Activated CD4-positive, alpha-beta memory T cell treated with anti-CD3 and anti-CD28 coated beads, Interleukin-2, amount 10 ng/mL, durations not matched to agents 7 days and 5 days (primary cell): ENCODE measurements around the gene ACOT12. TPM values are rescaled to one million over a fixed set of nuclear protein-coding genes. Genes with fewer than 3 reads are reported as not detected.
"Not testable (repeated sequence)": the region's sequence is repeated elsewhere in the genome, so short reads cannot be mapped to it uniquely, and the experiment has no call there.

Source experiments
- CTCF ChIA-PET: fragments of 350-600 bp; sonication (Branson Sonifier 250); formaldehyde crosslinking; loops from one replicate; lab custom pipeline; 2021; ENCODE audit warnings: antibody characterized with exemption, inconsistent platforms; lab: Charles Lee
- POLR2A ChIA-PET: fragments of 350-600 bp; sonication (Branson Sonifier 250); formaldehyde crosslinking; loops from one replicate; lab custom pipeline; 2021; ENCODE audit warnings: antibody characterized with exemption; lab: Charles Lee
- DNase-seq: peaks from one replicate; pipeline ENCODE4 v3.0.0-alpha.2; 2020
- H3K27ac Mint-ChIP-seq: one replicate; pipeline ENCODE4 v1.8.0; 2021; ENCODE audit warnings: mild to moderate bottlenecking, mixed read lengths
- H3K27me3 Mint-ChIP-seq: one replicate; pipeline ENCODE4 v1.8.0; 2021; ENCODE audit warnings: mixed read lengths
- H3K36me3 Mint-ChIP-seq: one replicate; pipeline ENCODE4 v1.8.0; 2021; ENCODE audit warnings: low read depth, mixed read lengths
- H3K4me1 Mint-ChIP-seq: one replicate; pipeline ENCODE4 v1.8.0; 2021; ENCODE audit warnings: mixed read lengths
- H3K4me3 Mint-ChIP-seq: one replicate; pipeline ENCODE4 v1.8.0; 2021; ENCODE audit warnings: mild to moderate bottlenecking, mixed read lengths
- H3K9me3 Mint-ChIP-seq: one replicate; pipeline ENCODE4 v1.8.0; 2021; ENCODE audit warnings: mixed read lengths
- total RNA-seq, 2 experiments: library from RNA; stranded (reverse); gene quantifications; one replicate each; pipeline ENCODE4 v1.2.3, GENCODE V29; 2021

The ACOT12 gene
- total RNA-seq, 2 experiments from 2014 or later: not detected

GRCh38 chr5:81297531-81297930 is 96.4 kb downstream of the ACOT12 start:
- peaks cover 50% of the 10 kb centered on the region for H3K4me1 Mint-ChIP-seq
- peaks cover 11% of the 10 kb centered on the region for H3K9me3 Mint-ChIP-seq
- H3K27me3 Mint-ChIP-seq: no peaks in the 10 kb centered on the region
- POLR2A ChIA-PET: no interaction called here
- H3K4me3 Mint-ChIP-seq: no peak overlapping the region
- H3K36me3 Mint-ChIP-seq: peaks cover 19% of the 10 kb centered on the region
- CTCF ChIA-PET: no interaction called here
- no peak overlapping the region for H3K27ac Mint-ChIP-seq
- no peak for DNase-seq

GRCh38 chr5:81294021-81294420 is 99.9 kb downstream of the ACOT12 start:
- Mint-ChIP-seq H3K9me3 (peaks cover 31% of the 10 kb centered on the region), H3K4me1 (peaks cover 50% of the 10 kb centered on the region), H3K36me3 (peaks cover 50% of the 10 kb centered on the region)
- H3K27me3 Mint-ChIP-seq, CTCF ChIA-PET, DNase-seq, POLR2A ChIA-PET, H3K4me3 Mint-ChIP-seq, H3K27ac Mint-ChIP-seq: not testable (repeated sequence)

GRCh38 chr5:81292130-81292529 is 101.8 kb downstream of the ACOT12 start:
- POLR2A ChIA-PET: interaction anchor here (1.0 kb wide), 1 partner anchor 9 kb away, joined by 3 read pairs; no protein-coding TSS in a partner anchor
- H3K4me1 Mint-ChIP-seq: peaks cover 43% of the 10 kb centered on the region
- peaks cover 52% of the 10 kb centered on the region for H3K36me3 Mint-ChIP-seq

GRCh38 chr5:81290146-81290545 is 103.8 kb downstream of the ACOT12 start:
- CTCF ChIA-PET: interaction anchor here (2.9 kb wide), 1 partner anchor 10 kb away, joined by 16 read pairs; the partner anchor contains the start of gene ZCCHC9
- no peak for DNase-seq
- POLR2A ChIA-PET: no interaction called here
- no peak overlapping the region for H3K4me3 Mint-ChIP-seq
- H3K4me1 Mint-ChIP-seq: peaks cover 58% of the 10 kb centered on the region
- H3K27me3 Mint-ChIP-seq: no peaks in the 10 kb centered on the region
- peaks cover 31% of the 10 kb centered on the region for H3K9me3 Mint-ChIP-seq
- no peak overlapping the region for H3K27ac Mint-ChIP-seq
- H3K36me3 Mint-ChIP-seq: peaks cover 52% of the 10 kb centered on the region

More at GRCh38 chr5:81292130-81292529, 101.8 kb downstream of the ACOT12 start:
- Mint-ChIP-seq H3K9me3 (peaks cover 31% of the 10 kb centered on the region), H3K4me3 (no peak overlapping the region), H3K27ac (no peak overlapping the region), H3K27me3 (no peaks in the 10 kb centered on the region)
- CTCF ChIA-PET: interaction anchor here (2.9 kb wide), 1 partner anchor 8 kb away, joined by 16 read pairs; the partner anchor contains the start of gene ZCCHC9
- DNase-seq: no peak

- H3K36me3 Mint-ChIP-seq: peaks cover 36% of the 10 kb centered on the region
- H3K27me3 Mint-ChIP-seq: no peaks in the 10 kb centered on the region
- no peak overlapping the region for H3K4me3 Mint-ChIP-seq
- no peak for DNase-seq
- POLR2A ChIA-PET: interaction anchor here (2.2 kb wide), 1 partner anchor 13 kb away, joined by 10 read pairs; the partner anchor contains the start of gene ZCCHC9
- H3K4me1 Mint-ChIP-seq: peaks cover 54% of the 10 kb centered on the region
- H3K27ac Mint-ChIP-seq: no peak overlapping the region
- CTCF ChIA-PET: interaction anchor here (1.5 to 4.1 kb wide), 2 partner anchors 11 to 13 kb away, joined by 5 to 18 read pairs; partner anchors contain the start of gene ZCCHC9
- peaks cover 21% of the 10 kb centered on the region for H3K9me3 Mint-ChIP-seq
Measured at GRCh38 chr5:81288021-81288433, 105.9 kb downstream of the ACOT12 start.

- Mint-ChIP-seq H3K4me3 (no peak overlapping the region), H3K36me3 (peaks cover 23% of the 10 kb centered on the region), H3K9me3 (peaks cover 9% of the 10 kb centered on the region), H3K4me1 (peaks cover 42% of the 10 kb centered on the region), H3K27me3 (no peaks in the 10 kb centered on the region), H3K27ac (no peak overlapping the region)
- DNase-seq: no peak
- ChIA-PET POLR2A (interaction anchor here (2.2 kb wide), 1 partner anchor 15 kb away, joined by 10 read pairs; the partner anchor contains the start of gene ZCCHC9), CTCF (interaction anchor here (1.5 to 4.1 kb wide), 2 partner anchors 13 to 15 kb away, joined by 5 to 18 read pairs; partner anchors contain the start of gene ZCCHC9)
Measured at GRCh38 chr5:81286059-81286617, 107.8 kb downstream of the ACOT12 start.

GRCh38 chr5:81283976-81284375 is 110.0 kb downstream of the ACOT12 start:
- Mint-ChIP-seq H3K4me3 (no peak overlapping the region), H3K9me3 (peaks cover 5% of the 10 kb centered on the region), H3K27ac (no peak overlapping the region), H3K36me3 (peaks cover 10% of the 10 kb centered on the region), H3K27me3 (no peaks in the 10 kb centered on the region), H3K4me1 (peaks cover 30% of the 10 kb centered on the region)
- ChIA-PET CTCF (interaction anchor here (0.7 to 0.9 kb wide), 2 partner anchors 10 to 13 kb away, joined by 3 read pairs; no protein-coding TSS in a partner anchor), POLR2A (no interaction called here)
- DNase-seq: no peak

Other genes starting within 250 kb of the ACOT12 start
- not detected for gene CKMT2, start 160.8 kb downstream of the ACOT12 start, total RNA-seq
- 10 to 100 TPM; 41.3 to 43.2 TPM for gene ZCCHC9, start 92.5 kb downstream of the ACOT12 start, total RNA-seq